PC-3 (cell line): ENCODE measurements around the gene ADCY9. TPM values are rescaled to one million over a fixed set of nuclear protein-coding genes. Genes with fewer than 3 reads are reported as not detected.

Source experiments
- ATAC-seq: fragments of 200-7000 bp; cut with Tn5 transposase; 2 replicates; pipeline ENCODE4 v1.9.1; 2020; ENCODE audit warnings: mild to moderate bottlenecking, moderate library complexity
- BruUV-seq: library from RNA; stranded (reverse); fragments of 400-500 nt; replicated peaks from 2 replicates; lab custom pipeline; 2021; lab: Mats Ljungman, UMichigan
- CTCF ChIA-PET: fragments of 300-600 bp; sonication (Branson Sonifier 250); formaldehyde crosslinking; loops from one replicate; lab custom pipeline; 2022; ENCODE audit warnings: antibody characterized with exemption; lab: Charles Lee
- POLR2A ChIA-PET: fragments of 300-600 bp; sonication (Branson Sonifier 250); formaldehyde crosslinking; loops from one replicate; lab custom pipeline; 2022; ENCODE audit warnings: antibody characterized with exemption; ENCODE audit not compliant: unreplicated experiment; lab: Charles Lee
- DNase-seq: peaks from one replicate; pipeline ENCODE4 v3.0.0-alpha.2; 2015
- H2AFZ ChIP-seq: fragments of 300-600 bp; sonication (generic); 2 replicates; pipeline ENCODE4 v1.6.0; 2016; ENCODE audit warnings: antibody characterized with exemption, low read length
- H3F3A ChIP-seq: fragments of 300-600 bp; sonication (generic); one replicate; pipeline ENCODE4 v1.6.0; 2017; ENCODE audit warnings: antibody characterized with exemption, low read length, control low read depth, mild to moderate bottlenecking; ENCODE audit not compliant: unreplicated experiment
- H3K27ac ChIP-seq: fragments of 300-600 bp; sonication (generic); 2 replicates; pipeline ENCODE4 v1.5.1; 2016; ENCODE audit warnings: mild to moderate bottlenecking, low read length
- H3K27me3 ChIP-seq: fragments of 300-600 bp; sonication (generic); 2 replicates; pipeline ENCODE4 v1.6.1; 2016; ENCODE audit warnings: low read length, mixed read lengths
- H3K36me3 ChIP-seq: fragments of 300-600 bp; sonication (generic); 2 replicates; pipeline ENCODE4 v1.6.1; 2016; ENCODE audit warnings: low read depth, mixed run types, low read length, mixed read lengths
- H3K4me1 ChIP-seq: fragments of 300-600 bp; sonication (generic); 2 replicates; pipeline ENCODE4 v1.5.1; 2016; ENCODE audit warnings: low read length; ENCODE audit not compliant: insufficient read depth
- H3K4me2 ChIP-seq: fragments of 300-600 bp; sonication (generic); 2 replicates; pipeline ENCODE4 v1.6.0; 2016; ENCODE audit warnings: low read length
- H3K4me3 ChIP-seq: fragments of 300-600 bp; sonication (generic); 2 replicates; pipeline ENCODE4 v1.5.1; 2016; ENCODE audit warnings: mild to moderate bottlenecking, low read length, mixed read lengths
- H3K79me2 ChIP-seq: fragments of 300-600 bp; sonication (generic); 2 replicates; pipeline ENCODE4 v1.6.1; 2017; ENCODE audit warnings: low read length, mixed read lengths
- H3K9ac ChIP-seq: fragments of 300-600 bp; sonication (generic); 2 replicates; pipeline ENCODE4 v1.6.0; 2016; ENCODE audit warnings: mild to moderate bottlenecking, low read length
- H3K9me2 ChIP-seq: fragments of 300-600 bp; sonication (generic); replicated peaks from 2 replicates; pipeline ENCODE4 v1.6.1; 2016; ENCODE audit warnings: mixed run types, low read length, mixed read lengths
- H3K9me3 ChIP-seq: fragments of 300-600 bp; sonication (generic); 2 replicates; pipeline ENCODE4 v1.6.1; 2016; ENCODE audit warnings: low read length, mixed read lengths
- H4K20me1 ChIP-seq: fragments of 300-600 bp; sonication (generic); 2 replicates; pipeline ENCODE4 v1.6.1; 2016; ENCODE audit warnings: low read length, mixed read lengths
- CTCF ChIP-seq: fragments of 300-600 bp; sonication (generic); conservative IDR thresholded peaks from 2 replicates; pipeline ENCODE4 v1.5.1; 2017; ENCODE audit warnings: antibody characterized with exemption, low read depth, mild to moderate bottlenecking, low read length
- EZH2 ChIP-seq: fragments of 300-600 bp; sonication (generic); IDR thresholded peaks from one replicate; pipeline ENCODE4 v1.6.1; 2017; ENCODE audit warnings: antibody characterized with exemption, mild to moderate bottlenecking, low read length; ENCODE audit not compliant: unreplicated experiment
- EZH2phosphoT487 ChIP-seq: fragments of 300-600 bp; sonication (generic); IDR thresholded peaks from 2 replicates; pipeline ENCODE4 v1.6.1; 2018; ENCODE audit warnings: mild to moderate bottlenecking, antibody characterized with exemption, low read length, borderline replicate concordance
- intact Hi-C: fragments of 100-400 bp; cut with micrococcal nuclease; formaldehyde crosslinking; loops from 2 replicates; pipeline ENCODE4 v1.9.0; 2023
- total RNA-seq: library from RNA; depleted of rRNA; stranded (reverse); fragments of >200 nt; gene quantifications from 2 replicates; pipeline ENCODE4 v1.2.3, GENCODE V29; 2014

Gene ADCY9
- total RNA-seq, 1 experiment from 2014 or later: 6.2 TPM

- H3K4me1 ChIP-seq: no peaks in the 10 kb centered on the region
- no peak overlapping the region for H3K9ac ChIP-seq
- H3K36me3 ChIP-seq: no peaks in the 10 kb centered on the region
- no peak overlapping the region for H3K4me3 ChIP-seq
- ATAC-seq (no peak), DNase-seq (no peak)
- POLR2A ChIA-PET: no interaction called here
- H3K27ac ChIP-seq: no peak overlapping the region
- no peaks in the 10 kb centered on the region for H3K9me2 ChIP-seq
- H3F3A ChIP-seq: no peaks in the 10 kb centered on the region
- no peak for TF ChIP-seq CTCF
- H3K79me2 ChIP-seq: no peaks in the 10 kb centered on the region
- H3K9me3 ChIP-seq: no peaks in the 10 kb centered on the region
- H3K27me3 ChIP-seq: no peaks in the 10 kb centered on the region
- no peaks in the 10 kb centered on the region for H4K20me1 ChIP-seq
- intact Hi-C loops: no loop called here
- H3K4me2 ChIP-seq: no peak overlapping the region
- no peak overlapping the region for H2AFZ ChIP-seq
- CTCF ChIA-PET: no interaction called here
- no TSS peak for BruUV-seq
Observed at GRCh38 chr16:4003576-4003975, 112.7 kb downstream of the ADCY9 start.

GRCh38 chr16:4003166-4003565 is 113.1 kb downstream of the ADCY9 start:
- ATAC-seq (no peak), DNase-seq (no peak)
- no peaks in the 10 kb centered on the region for H3K4me1 ChIP-seq
- H3K79me2 ChIP-seq: no peaks in the 10 kb centered on the region
- no peaks in the 10 kb centered on the region for H3K9me3 ChIP-seq
- no peak overlapping the region for H3K4me2 ChIP-seq
- ChIA-PET POLR2A (no interaction called here), CTCF (no interaction called here)
- H4K20me1 ChIP-seq: no peaks in the 10 kb centered on the region
- H3K4me3 ChIP-seq: no peak overlapping the region
- no peak overlapping the region for H3K27ac ChIP-seq
- no peaks in the 10 kb centered on the region for H3K36me3 ChIP-seq
- H3F3A ChIP-seq: no peaks in the 10 kb centered on the region
- no TSS peak for BruUV-seq
- no peak overlapping the region for H3K9ac ChIP-seq
- TF ChIP-seq EZH2phosphoT487 (no peak), CTCF (no peak), EZH2 (no peak)
- H2AFZ ChIP-seq: no peak overlapping the region
- no peaks in the 10 kb centered on the region for H3K9me2 ChIP-seq
- intact Hi-C loops: no loop called here
- H3K27me3 ChIP-seq: no peaks in the 10 kb centered on the region

- Histone ChIP-seq H3K27ac (no peak overlapping the region), H3K9ac (no peak overlapping the region), H2AFZ (no peak overlapping the region), H3K4me3 (no peak overlapping the region), H4K20me1 (no peaks in the 10 kb centered on the region), H3K4me2 (no peak overlapping the region), H3K4me1 (no peaks in the 10 kb centered on the region), H3F3A (no peaks in the 10 kb centered on the region), H3K36me3 (no peaks in the 10 kb centered on the region), H3K27me3 (no peaks in the 10 kb centered on the region), H3K9me2 (no peaks in the 10 kb centered on the region), H3K9me3 (no peaks in the 10 kb centered on the region), H3K79me2 (no peaks in the 10 kb centered on the region)
- intact Hi-C loops: no loop called here
- POLR2A ChIA-PET: no interaction called here
- no peak for DNase-seq
- no peak for ATAC-seq
- BruUV-seq: no TSS peak
- no peak for TF ChIP-seq EZH2
- no peak for TF ChIP-seq EZH2phosphoT487
- TF ChIP-seq CTCF: no peak
- CTCF ChIA-PET: no interaction called here
Observed at GRCh38 chr16:4002121-4002520, 114.1 kb downstream of the ADCY9 start.
